Measurements from ENCODE around the gene LAMC1. TPM values are rescaled to one million over a fixed set of nuclear protein-coding genes. Genes with fewer than 3 reads are reported as not detected.
A peak's percentile ranks its signal among the peaks of the same experiment; 100 is the strongest.

Gene LAMC1
- total RNA-seq, 2 donors from 2014 or later, result 60.7 to 96.6 TPM

DNA sequence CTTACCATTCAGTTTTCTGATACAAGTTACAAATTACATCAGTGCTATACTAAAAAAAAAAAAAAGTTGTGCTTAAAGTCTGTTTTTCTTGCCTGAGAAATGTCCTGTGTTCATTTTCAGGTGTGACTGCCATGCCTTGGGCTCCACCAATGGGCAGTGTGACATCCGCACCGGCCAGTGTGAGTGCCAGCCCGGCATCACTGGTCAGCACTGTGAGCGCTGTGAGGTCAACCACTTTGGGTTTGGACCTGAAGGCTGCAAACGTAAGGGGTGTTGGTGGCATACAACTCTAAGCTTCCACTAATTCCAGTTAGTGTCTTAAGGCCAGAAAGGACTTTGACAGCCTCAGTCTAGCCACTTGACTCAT, 102.8 kb downstream of the LAMC1 start:
- intact Hi-C loops (cut with DNase I), result no loop called here
- TF ChIP-seq, protein P1, sequence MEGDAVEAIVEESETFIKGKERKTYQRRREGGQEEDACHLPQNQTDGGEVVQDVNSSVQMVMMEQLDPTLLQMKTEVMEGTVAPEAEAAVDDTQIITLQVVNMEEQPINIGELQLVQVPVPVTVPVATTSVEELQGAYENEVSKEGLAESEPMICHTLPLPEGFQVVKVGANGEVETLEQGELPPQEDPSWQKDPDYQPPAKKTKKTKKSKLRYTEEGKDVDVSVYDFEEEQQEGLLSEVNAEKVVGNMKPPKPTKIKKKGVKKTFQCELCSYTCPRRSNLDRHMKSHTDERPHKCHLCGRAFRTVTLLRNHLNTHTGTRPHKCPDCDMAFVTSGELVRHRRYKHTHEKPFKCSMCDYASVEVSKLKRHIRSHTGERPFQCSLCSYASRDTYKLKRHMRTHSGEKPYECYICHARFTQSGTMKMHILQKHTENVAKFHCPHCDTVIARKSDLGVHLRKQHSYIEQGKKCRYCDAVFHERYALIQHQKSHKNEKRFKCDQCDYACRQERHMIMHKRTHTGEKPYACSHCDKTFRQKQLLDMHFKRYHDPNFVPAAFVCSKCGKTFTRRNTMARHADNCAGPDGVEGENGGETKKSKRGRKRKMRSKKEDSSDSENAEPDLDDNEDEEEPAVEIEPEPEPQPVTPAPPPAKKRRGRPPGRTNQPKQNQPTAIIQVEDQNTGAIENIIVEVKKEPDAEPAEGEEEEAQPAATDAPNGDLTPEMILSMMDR (IDR thresholded peaks at IDR 0.05), result no peak
- no peak for TF ChIP-seq POLR2A (IDR thresholded peaks at IDR 0.05)
- DNase-seq, result no peak
- Histone ChIP-seq H3K4me3 (no peak overlapping the region), H3K27me3 (no peaks in the 10 kb centered on the region), H3K9me3 (no peaks in the 10 kb centered on the region), H3K27ac (no peak overlapping the region), H3K4me1 (no peaks in the 10 kb centered on the region), H3K36me3 (replicated peaks in 1 of 2; ENCODE audit: insufficient read depth in 1 of 2, low read depth in 2 of 2) (peaks cover 6 to 28% of the 10 kb centered on the region in 2 donors)
- ATAC-seq, result no peak
- 90 to 93% methylated on average over 5 of the region's 5 CpGs for WGBS, 2 donors

GRCh38 chr1:183126528-183126927, 103.3 kb downstream of the LAMC1 start:
- no peak overlapping the region for H3K4me3 ChIP-seq
- H3K9me3 ChIP-seq, result no peaks in the 10 kb centered on the region
- DNase-seq (no peak), ATAC-seq (no peak)
- H3K36me3 ChIP-seq (replicated peaks in 1 of 2; ENCODE audit: insufficient read depth in 1 of 2, low read depth in 2 of 2), result peaks cover 6 to 28% of the 10 kb centered on the region in 2 donors
- intact Hi-C loops (cut with DNase I), result no loop called here
- TF ChIP-seq, protein P1 (IDR thresholded peaks at IDR 0.05), result no peak
- TF ChIP-seq POLR2A (IDR thresholded peaks at IDR 0.05), result no peak
- no peak overlapping the region for H3K27ac ChIP-seq
- H3K4me1 ChIP-seq, result no peaks in the 10 kb centered on the region
- H3K27me3 ChIP-seq, result no peaks in the 10 kb centered on the region
- 74 to 85% methylated on average over 1 of the region's 1 CpG for WGBS, 2 donors

- Histone ChIP-seq H3K4me1 (no peaks in the 10 kb centered on the region), H3K36me3 (replicated peaks in 1 of 2; ENCODE audit: insufficient read depth in 1 of 2, low read depth in 2 of 2) (peaks cover 16 to 19% of the 10 kb centered on the region in 2 donors), H3K27me3 (no peaks in the 10 kb centered on the region), H3K9me3 (no peaks in the 10 kb centered on the region), H3K27ac (no peak overlapping the region), H3K4me3 (no peak overlapping the region)
- peak in 3 of 4 donors; percentile 20 to 25 (median 22) for DNase-seq
- WGBS, 2 donors, result 84 to 88% methylated on average over 15 of the region's 15 CpGs
- TF ChIP-seq POLR2A (IDR thresholded peaks at IDR 0.05), result no peak
- TF ChIP-seq, protein P1 (IDR thresholded peaks at IDR 0.05), result no peak
- intact Hi-C loops (cut with DNase I), result no loop called here
- ATAC-seq, result peak; percentile 24
Measured at GRCh38 chr1:183129921-183130690, 106.9 kb downstream of the LAMC1 start.

- intact Hi-C loops (cut with DNase I), result no loop called here
- DNase-seq, result no peak
- WGBS, 2 donors, result 83 to 95% methylated on average over 2 of the region's 2 CpGs
- H3K9me3 ChIP-seq, result no peaks in the 10 kb centered on the region
- TF ChIP-seq, protein P1 (IDR thresholded peaks at IDR 0.05), result no peak
- TF ChIP-seq POLR2A (IDR thresholded peaks at IDR 0.05), result no peak
- no peak for ATAC-seq
- no peaks in the 10 kb centered on the region for H3K4me1 ChIP-seq
- H3K4me3 ChIP-seq, result no peak overlapping the region
- H3K36me3 ChIP-seq (replicated peaks in 1 of 2; ENCODE audit: insufficient read depth in 1 of 2, low read depth in 2 of 2), result peaks cover 13 to 16% of the 10 kb centered on the region in 2 donors
- no peak overlapping the region for H3K27ac ChIP-seq
- no peaks in the 10 kb centered on the region for H3K27me3 ChIP-seq
Measured at GRCh38 chr1:183131166-183131565, 107.9 kb downstream of the LAMC1 start.

DNA sequence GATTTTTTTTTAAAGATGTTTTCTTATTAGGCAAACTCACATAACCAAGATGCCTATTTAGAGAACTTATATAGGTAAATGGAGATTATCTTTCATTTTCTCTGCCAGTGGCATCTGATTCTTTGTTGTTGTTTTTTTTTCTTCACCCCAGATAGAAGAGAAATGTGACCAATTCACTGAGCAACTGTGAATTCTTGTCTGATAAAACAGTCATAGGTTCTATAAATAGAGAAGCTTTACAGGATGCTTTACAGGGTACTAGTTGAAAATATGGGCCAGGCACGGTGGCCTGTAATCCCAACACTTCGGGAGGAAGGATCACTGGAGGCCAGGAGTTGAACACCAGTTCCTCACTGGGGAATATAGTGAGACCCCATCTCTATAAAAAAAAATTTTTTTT, 112.1 kb downstream of the LAMC1 start:
- no peak for TF ChIP-seq POLR2A (IDR thresholded peaks at IDR 0.05)
- TF ChIP-seq, protein P1 (IDR thresholded peaks at IDR 0.05), result no peak
- intact Hi-C loops (cut with DNase I), result no loop called here
- ATAC-seq, result no peak
- 88 to 100% methylated on average over 2 of the region's 2 CpGs for WGBS, 2 donors
- Histone ChIP-seq H3K36me3 (replicated peaks in 1 of 2; ENCODE audit: insufficient read depth in 1 of 2, low read depth in 2 of 2) (peaks cover 5 to 11% of the 10 kb centered on the region in 2 donors), H3K4me3 (no peak overlapping the region), H3K27me3 (no peaks in the 10 kb centered on the region), H3K27ac (no peak overlapping the region), H3K9me3 (no peaks in the 10 kb centered on the region), H3K4me1 (peaks cover 7% of the 10 kb centered on the region)
- no peak for DNase-seq

Data from body of pancreas (tissue), 4 donors.